Endodermal cell (in vitro differentiated cells): ENCODE measurements around the gene DSTN. TPM values are rescaled to one million over a fixed set of nuclear protein-coding genes. Genes with fewer than 3 reads are reported as not detected.
A peak's percentile ranks its signal among the peaks of the same experiment; 100 is the strongest.

Source experiments
- DNase-seq: peaks from one replicate; pipeline ENCODE4 v3.0.0-alpha.2; 2017
- H3K27ac ChIP-seq: 2 replicates; pipeline ENCODE4 v1.5.1; 2013; ENCODE audit warnings: mild to moderate bottlenecking, low read depth, low read length, moderate library complexity
- H3K27me3 ChIP-seq: 2 replicates; pipeline ENCODE4 v1.6.1; 2013; ENCODE audit warnings: mild to moderate bottlenecking, low read length, moderate library complexity; ENCODE audit not compliant: insufficient read depth, control insufficient read depth, poor library complexity, severe bottlenecking
- H3K36me3 ChIP-seq: 2 replicates; pipeline ENCODE4 v1.7.0; 2013; ENCODE audit warnings: mild to moderate bottlenecking, low read length, moderate library complexity; ENCODE audit not compliant: control insufficient read depth, insufficient read depth
- H3K4me1 ChIP-seq: one replicate; pipeline ENCODE4 v1.7.0; 2013; ENCODE audit warnings: low read length; ENCODE audit not compliant: control insufficient read depth, insufficient read depth
- H3K4me3 ChIP-seq: 2 replicates; pipeline ENCODE4 v1.5.1; 2013; ENCODE audit warnings: mild to moderate bottlenecking, low read length, moderate library complexity
- H3K9ac ChIP-seq: 2 replicates; pipeline ENCODE4 v1.6.1; 2013; ENCODE audit warnings: mild to moderate bottlenecking, low read length, moderate library complexity; ENCODE audit not compliant: poor library complexity, severe bottlenecking; ENCODE audit errors: extremely low read depth
- H3K9me3 ChIP-seq: 2 replicates; pipeline ENCODE4 v1.6.1; 2013; ENCODE audit warnings: mild to moderate bottlenecking, low read length, moderate library complexity; ENCODE audit not compliant: control insufficient read depth
- H3K27ac Mint-ChIP-seq: 2 replicates; pipeline ENCODE4 v1.8.0; 2020; ENCODE audit warnings: mixed read lengths
- H3K27me3 Mint-ChIP-seq: 2 replicates; pipeline ENCODE4 v1.8.0; 2021; ENCODE audit warnings: mild to moderate bottlenecking, mixed read lengths; ENCODE audit not compliant: insufficient read depth
- H3K36me3 Mint-ChIP-seq: 2 replicates; pipeline ENCODE4 v1.8.0; 2020; ENCODE audit warnings: low read depth, mixed read lengths
- H3K4me1 Mint-ChIP-seq: 2 replicates; pipeline ENCODE4 v1.8.0; 2020; ENCODE audit warnings: mixed read lengths
- H3K4me3 Mint-ChIP-seq: 2 replicates; pipeline ENCODE4 v1.8.0; 2020; ENCODE audit warnings: mild to moderate bottlenecking, moderate library complexity, mixed read lengths
- H3K9me3 Mint-ChIP-seq: 2 replicates; pipeline ENCODE4 v1.8.0; 2020; ENCODE audit warnings: mild to moderate bottlenecking, mixed read lengths
- WGBS, 2 experiments: methylation state at CpG; one replicate each; pipeline versions ENCODE4 v1.1.5 to v1.1.7; 2013; ENCODE audit warnings: missing lambda C conversion rate in 2 of 2, mixed read lengths in 1 of 2; ENCODE audit not compliant: insufficient coverage in 1 of 2, insufficient read length in 1 of 2; 5-methylcytosine and 5-hydroxymethylcytosine counted together
- total RNA-seq, 2 donors: library from RNA; stranded (reverse); fragmentation: NEBNext Ultra II Directional in 1 of 2; extraction: Animal tissue kit (Norgen Biotek cat#: 25700) in 1 of 2; gene quantifications; 2 replicates in 1 of 2; 3 replicates in 1 of 2; pipeline ENCODE4 v1.2.1, GENCODE V29; 2021
- TF ChIP-seq, protein P1 (sequence below): fragments of 200-600 bp; sonication (generic); conservative IDR thresholded peaks from 2 replicates; pipeline ENCODE4 v1.5.0; 2021; ENCODE audit warnings: antibody characterized with exemption, mild to moderate bottlenecking

The DSTN gene
- total RNA-seq, 2 donors from 2014 or later = 196 to 204 TPM

DNA sequence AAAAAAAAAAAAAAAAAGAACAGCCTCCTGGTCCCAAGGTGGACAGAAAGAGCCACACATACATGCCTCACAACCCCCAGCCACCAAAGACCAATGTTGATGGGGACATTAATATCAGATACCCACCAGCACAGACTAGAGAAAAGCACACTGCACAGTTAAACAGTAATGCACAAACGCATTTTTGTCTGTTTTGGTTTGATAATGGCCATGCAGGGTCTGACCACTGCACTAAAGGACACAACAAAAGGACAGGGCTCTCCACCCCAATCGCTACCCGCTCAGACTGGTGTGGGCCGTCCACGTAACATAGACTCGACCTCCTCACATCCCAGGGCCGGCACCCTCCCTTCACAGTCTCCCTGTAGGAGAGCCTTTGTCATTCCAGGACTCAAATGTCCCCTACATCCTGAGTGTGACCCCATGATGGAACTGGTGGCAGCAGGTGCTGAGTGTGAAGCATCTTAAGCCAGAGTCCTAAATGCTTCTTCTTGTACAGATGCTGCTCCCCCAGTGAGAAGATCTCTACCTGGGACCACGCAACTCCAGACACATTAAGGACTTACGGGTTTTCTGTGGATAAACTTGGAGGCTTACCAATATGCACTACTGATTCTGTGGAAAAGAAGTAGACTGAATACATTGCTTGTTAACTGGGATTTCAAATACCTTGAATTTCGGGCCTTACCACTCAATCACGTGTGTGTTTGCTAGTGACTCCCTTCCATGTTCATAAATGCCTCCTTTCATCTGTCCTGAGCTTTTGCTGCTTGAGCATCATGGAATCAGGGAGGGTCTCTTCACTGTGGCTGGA is 84.2 kb downstream of the DSTN start:
- H3K27ac Mint-ChIP-seq = peak overlapping the region; percentile 57
- Histone ChIP-seq H3K4me1 (peaks cover 25% of the 10 kb centered on the region), H3K36me3 (peaks cover 67% of the 10 kb centered on the region), H3K4me3 (no peak overlapping the region), H3K9me3 (peaks cover 9% of the 10 kb centered on the region), H3K9ac (no peak overlapping the region), H3K27me3 (no peaks in the 10 kb centered on the region), H3K27ac (no peak overlapping the region)
- H3K9me3 Mint-ChIP-seq = peaks cover 17% of the 10 kb centered on the region
- 96% methylated on average over 5 to 11 of the region's 11 CpGs for WGBS, 2 experiments
- peaks cover 39% of the 10 kb centered on the region for H3K4me1 Mint-ChIP-seq
- no peak for DNase-seq
- TF ChIP-seq, protein P1, sequence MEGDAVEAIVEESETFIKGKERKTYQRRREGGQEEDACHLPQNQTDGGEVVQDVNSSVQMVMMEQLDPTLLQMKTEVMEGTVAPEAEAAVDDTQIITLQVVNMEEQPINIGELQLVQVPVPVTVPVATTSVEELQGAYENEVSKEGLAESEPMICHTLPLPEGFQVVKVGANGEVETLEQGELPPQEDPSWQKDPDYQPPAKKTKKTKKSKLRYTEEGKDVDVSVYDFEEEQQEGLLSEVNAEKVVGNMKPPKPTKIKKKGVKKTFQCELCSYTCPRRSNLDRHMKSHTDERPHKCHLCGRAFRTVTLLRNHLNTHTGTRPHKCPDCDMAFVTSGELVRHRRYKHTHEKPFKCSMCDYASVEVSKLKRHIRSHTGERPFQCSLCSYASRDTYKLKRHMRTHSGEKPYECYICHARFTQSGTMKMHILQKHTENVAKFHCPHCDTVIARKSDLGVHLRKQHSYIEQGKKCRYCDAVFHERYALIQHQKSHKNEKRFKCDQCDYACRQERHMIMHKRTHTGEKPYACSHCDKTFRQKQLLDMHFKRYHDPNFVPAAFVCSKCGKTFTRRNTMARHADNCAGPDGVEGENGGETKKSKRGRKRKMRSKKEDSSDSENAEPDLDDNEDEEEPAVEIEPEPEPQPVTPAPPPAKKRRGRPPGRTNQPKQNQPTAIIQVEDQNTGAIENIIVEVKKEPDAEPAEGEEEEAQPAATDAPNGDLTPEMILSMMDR = no peak
- no peaks in the 10 kb centered on the region for H3K27me3 Mint-ChIP-seq
- H3K36me3 Mint-ChIP-seq = peaks cover 45% of the 10 kb centered on the region
- no peak overlapping the region for H3K4me3 Mint-ChIP-seq

DNA sequence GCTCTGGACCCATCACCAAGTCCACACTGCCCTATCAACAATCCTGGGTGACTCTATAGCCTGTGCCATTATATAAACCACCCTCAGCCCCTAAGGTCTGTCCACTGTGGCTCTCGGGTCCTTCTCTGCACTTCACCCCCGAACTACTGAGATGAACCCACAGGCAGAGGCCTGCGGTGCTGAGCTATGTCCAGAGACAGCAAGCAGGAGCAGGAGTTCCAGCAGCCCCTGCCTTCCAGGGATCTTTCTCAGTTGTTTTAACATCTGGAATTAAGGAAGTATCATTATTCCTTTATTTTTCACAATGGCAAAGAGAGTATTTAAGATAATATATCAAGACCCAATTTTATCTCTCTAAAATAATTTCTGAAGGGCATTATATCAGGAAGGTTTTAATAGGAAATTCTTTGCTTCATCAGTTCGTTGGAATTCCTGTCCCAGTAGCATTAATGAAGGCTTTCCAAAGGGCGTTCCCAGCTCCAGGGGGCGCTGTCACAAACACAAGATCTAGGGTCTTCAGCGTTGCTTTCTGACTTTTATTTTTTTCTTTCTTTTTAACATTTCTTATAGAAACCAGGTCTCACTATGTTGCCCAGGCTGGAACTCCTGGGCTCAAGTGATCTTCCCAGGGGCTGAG is 84.9 kb downstream of the DSTN start:
- peak overlapping the region; percentile 97 for H3K27ac Mint-ChIP-seq
- H3K27me3 Mint-ChIP-seq = no peaks in the 10 kb centered on the region
- no peak overlapping the region for H3K27ac ChIP-seq
- H3K9me3 Mint-ChIP-seq = peaks cover 21% of the 10 kb centered on the region
- H3K4me3 Mint-ChIP-seq = no peak overlapping the region
- H3K9me3 ChIP-seq = peaks cover 11% of the 10 kb centered on the region
- H3K9ac ChIP-seq = peak overlapping the region; percentile 7
- no peaks in the 10 kb centered on the region for H3K27me3 ChIP-seq
- H3K4me3 ChIP-seq = no peak overlapping the region
- H3K4me1 Mint-ChIP-seq = peaks cover 34% of the 10 kb centered on the region
- TF ChIP-seq, protein P1 = peak; percentile 97
- 56 to 72% methylated on average over 3 to 7 of the region's 7 CpGs for WGBS, 2 experiments
- peaks cover 67% of the 10 kb centered on the region for H3K36me3 ChIP-seq
- peaks cover 21% of the 10 kb centered on the region for H3K4me1 ChIP-seq
- DNase-seq = peak; percentile 93
- peaks cover 47% of the 10 kb centered on the region for H3K36me3 Mint-ChIP-seq

- Histone ChIP-seq H3K4me3 (no peak overlapping the region), H3K4me1 (peaks cover 18% of the 10 kb centered on the region), H3K9ac (peak overlapping the region; percentile 7), H3K27me3 (no peaks in the 10 kb centered on the region), H3K9me3 (peaks cover 16% of the 10 kb centered on the region), H3K27ac (no peak overlapping the region), H3K36me3 (peaks cover 68% of the 10 kb centered on the region)
- WGBS, 2 experiments = 61 to 68% methylated on average over 5 to 7 of the region's 7 CpGs
- peak overlapping the region; percentile 97 for H3K27ac Mint-ChIP-seq
- H3K36me3 Mint-ChIP-seq = peaks cover 52% of the 10 kb centered on the region
- H3K4me1 Mint-ChIP-seq = peaks cover 31% of the 10 kb centered on the region
- peaks cover 26% of the 10 kb centered on the region for H3K9me3 Mint-ChIP-seq
- peak; percentile 86 for DNase-seq
- no peaks in the 10 kb centered on the region for H3K27me3 Mint-ChIP-seq
- TF ChIP-seq, protein P1 = peak; percentile 17
- H3K4me3 Mint-ChIP-seq = no peak overlapping the region
Measured at GRCh38 chr20:17655286-17655651, 85.4 kb downstream of the DSTN start.
